Stimulated activated CD4-positive, alpha-beta T cell treated with anti-CD3 and anti-CD28 coated beads, TNF-alpha, amount 100 ng/mL, for 4 hours (primary cell): ENCODE results near the gene SOX2.
"Not testable (repeated sequence)": the region's sequence is repeated elsewhere in the genome, so short reads cannot be mapped to it uniquely, and the experiment has no call there.

ENCODE experiments used
- DNase-seq, 3 experiments: peaks; one replicate each; pipeline ENCODE4 v3.0.0-alpha.2; 2020; ENCODE audit warnings: low read depth in 3 of 3

The SOX2 gene

DNA sequence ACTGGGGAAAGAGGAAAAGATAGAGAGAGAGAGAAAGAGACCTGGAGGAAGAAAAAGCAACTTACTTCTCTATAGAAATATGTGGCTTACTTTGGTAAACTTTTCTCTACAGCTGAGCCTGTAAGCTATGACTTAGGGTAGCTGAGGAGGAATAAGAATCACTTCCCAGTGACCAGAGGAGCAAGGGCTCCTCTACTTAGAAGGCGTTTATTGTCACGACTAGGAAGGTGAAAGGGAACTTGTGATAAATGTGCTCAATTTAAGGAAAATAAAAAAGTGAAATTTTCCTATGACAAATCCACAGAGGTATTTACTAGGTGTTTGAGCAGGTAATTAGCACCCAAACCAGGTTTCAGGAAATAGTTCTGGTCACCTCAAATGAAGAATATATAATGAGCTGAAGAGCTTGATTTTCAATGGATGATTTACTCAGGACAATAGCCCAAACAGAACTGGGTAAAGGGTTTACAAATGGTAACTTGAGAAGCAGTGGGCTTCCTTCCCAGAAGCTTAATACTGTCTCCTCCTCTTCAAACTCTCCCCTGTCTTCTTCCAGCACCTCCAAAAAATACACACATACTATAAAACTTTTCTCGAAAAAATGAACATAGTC is 46.1 kb downstream of the SOX2 start:
- DNase-seq, result no peak

DNA sequence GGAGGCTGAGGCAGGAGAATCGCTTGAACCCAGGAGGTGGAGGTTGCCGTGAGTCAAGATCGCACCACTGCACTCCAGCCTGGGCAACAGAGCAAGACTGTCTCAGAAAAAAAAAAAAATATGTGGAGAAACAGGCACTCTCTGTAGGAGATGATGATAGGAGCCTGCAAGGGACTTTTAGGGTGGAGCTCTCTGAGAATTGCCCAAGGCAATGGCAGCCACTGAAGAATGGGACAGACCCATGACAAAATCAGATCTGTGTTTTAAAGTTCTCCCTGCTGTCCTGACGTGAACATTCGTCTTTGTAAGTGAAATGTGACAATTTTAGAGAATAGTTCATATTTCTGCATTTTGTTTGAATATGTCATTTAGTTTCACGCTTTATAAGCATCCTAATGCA is 50.2 kb downstream of the SOX2 start:
- DNase-seq, result no peak

DNA sequence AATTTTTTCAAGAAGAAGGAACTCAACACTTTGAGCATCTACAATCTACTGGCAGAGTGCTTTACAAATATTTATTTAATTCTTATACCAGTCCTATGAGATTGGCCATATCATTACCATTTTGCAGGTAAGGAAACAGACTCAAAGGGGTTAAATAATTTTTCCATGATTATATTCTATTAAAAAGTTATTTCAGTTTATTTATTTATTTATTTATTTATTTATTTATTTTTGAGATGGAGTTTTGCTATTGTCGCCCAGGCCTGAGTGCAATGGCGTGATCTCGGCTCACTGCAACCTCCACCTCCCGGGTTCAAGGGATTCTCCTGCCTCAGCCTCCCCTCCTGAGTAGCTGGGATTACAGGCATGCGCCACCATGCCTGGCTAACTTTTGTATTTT is 52.3 kb downstream of the SOX2 start:
- not testable (repeated sequence) for DNase-seq
